NCI-H82 treated with DMSO at 0.1 percent for 48 hours (cell line): ENCODE data around the gene STK17A.

Experiments
- DNase-seq: peaks from one replicate; lab custom pipeline; 2025; ENCODE audit not compliant: unreplicated experiment; lab: John Stamatoyannopoulos, UW

The STK17A gene

GRCh38 chr7:43632746-43633145, 49.8 kb downstream of the STK17A start:
- no peak for DNase-seq

DNA sequence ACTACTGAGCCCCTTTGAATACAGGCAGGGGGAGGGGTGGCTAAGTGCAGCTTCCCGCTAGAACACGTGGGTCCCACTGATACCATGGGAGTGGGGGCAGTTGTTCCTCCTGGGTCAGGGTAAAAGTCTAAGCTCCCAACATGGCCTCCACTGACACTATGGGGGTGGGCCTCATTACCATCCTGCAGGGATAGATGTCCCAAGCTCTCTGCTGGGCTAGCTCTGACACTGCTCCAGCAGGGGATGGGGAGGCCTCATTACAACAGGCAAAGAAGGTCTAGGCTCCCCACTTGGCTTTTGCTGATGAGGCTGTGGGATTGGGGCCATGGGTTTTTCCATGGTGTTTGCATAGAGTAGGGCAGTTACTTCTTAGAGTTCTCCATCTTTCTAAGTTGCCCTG, 51.5 kb downstream of the STK17A start:
- no peak for DNase-seq

DNA sequence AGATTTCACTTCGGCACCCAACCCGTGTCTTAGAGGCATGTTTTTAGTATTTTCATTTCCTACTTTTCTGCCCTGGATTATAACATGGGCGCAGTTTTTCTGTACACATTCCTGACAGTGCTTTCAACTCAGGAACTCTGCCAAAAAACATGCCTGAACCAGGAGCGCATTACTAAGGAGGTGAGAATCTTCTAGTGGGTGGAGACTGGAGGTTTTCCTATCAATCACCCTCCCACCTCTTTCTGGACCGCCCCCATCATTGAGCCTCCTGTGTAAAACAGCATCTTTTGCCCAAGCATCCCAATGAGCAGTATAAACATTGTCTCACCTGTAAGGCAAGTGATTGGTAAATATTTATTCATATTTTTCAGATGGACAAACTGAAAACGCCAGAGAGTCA, 53.2 kb downstream of the STK17A start:
- no peak for DNase-seq

DNA sequence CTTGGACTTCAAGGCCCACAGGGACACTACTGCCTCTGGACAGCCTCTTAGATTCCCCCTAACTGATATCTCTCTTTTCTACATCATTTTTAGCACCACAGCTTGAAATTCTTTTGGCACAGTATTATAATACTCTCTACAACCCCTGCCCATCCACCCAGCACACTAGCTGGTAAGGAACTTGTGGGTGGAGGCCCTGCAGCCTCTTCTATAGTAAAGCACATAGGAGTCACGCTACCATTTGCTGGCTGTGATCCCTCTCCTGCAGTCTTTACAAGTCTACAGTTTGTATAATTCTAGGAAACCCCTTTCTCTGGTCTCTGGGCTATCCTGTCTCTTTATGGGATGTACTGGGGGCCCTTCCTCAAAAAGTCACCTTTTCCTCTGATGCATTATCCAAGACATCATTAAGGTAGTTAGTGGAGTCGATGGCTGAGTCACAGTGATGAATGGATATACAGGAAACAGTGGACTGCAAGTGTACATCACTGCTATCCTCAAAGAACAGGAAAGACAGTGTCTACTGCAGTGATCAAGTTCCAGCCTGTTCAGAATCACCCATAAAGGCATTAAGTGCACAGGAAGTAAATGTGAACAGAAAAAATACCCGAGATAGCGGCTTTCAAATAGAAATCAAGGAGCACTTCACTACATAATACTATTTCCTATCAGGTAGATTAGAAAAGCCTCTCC, 54.4 kb downstream of the STK17A start:
- DNase-seq = no peak

DNA sequence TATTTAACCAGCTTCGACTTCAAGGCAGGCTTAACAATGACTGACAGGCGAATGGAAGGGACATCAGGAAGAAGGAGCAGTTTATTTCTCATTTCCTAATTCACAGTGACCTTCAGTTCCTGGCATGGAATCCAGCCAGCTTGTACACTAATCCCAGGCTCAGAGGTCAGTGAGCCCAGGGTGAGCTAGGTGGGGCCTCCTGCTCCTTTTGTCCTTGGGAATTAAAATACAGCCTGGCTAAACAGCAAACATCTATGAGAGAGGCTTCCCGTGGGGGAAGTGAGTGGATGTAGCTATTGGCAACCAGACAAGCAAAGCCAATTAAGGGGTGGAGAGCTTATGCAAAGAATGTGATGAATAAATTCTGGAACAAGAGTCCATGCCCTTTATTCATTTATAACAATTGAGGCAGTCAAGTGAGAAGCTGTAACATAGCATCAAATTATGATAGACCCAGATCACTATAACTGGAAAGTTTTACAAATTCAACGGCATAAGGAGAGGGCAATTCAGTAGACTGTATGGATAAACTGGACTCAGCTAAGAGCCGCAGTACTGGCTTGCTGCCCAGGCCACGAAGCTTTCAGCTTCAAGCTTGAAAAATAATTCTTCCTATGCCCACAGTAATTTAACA, 57.1 kb downstream of the STK17A start:
- DNase-seq = peak; percentile 95

DNA sequence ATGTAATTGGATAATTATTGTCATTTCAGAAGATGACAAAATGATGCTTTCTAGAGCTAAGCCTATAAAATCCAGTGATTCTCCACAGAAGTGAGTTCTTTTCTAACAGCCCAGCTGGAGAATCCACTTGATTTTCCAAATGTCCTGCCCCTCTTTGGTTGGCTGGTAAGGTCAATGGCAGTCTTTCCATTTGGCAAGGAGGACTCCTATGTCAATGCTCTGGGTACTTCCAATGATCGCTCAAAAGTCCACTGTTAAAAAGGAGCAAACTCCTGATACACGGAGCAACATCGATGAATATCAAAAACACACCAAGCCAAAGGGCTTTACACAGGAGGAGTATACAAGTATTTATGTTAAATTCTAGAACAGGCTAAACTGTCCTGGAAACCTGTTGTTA, 57.8 kb downstream of the STK17A start:
- DNase-seq = peak; percentile 22

DNA sequence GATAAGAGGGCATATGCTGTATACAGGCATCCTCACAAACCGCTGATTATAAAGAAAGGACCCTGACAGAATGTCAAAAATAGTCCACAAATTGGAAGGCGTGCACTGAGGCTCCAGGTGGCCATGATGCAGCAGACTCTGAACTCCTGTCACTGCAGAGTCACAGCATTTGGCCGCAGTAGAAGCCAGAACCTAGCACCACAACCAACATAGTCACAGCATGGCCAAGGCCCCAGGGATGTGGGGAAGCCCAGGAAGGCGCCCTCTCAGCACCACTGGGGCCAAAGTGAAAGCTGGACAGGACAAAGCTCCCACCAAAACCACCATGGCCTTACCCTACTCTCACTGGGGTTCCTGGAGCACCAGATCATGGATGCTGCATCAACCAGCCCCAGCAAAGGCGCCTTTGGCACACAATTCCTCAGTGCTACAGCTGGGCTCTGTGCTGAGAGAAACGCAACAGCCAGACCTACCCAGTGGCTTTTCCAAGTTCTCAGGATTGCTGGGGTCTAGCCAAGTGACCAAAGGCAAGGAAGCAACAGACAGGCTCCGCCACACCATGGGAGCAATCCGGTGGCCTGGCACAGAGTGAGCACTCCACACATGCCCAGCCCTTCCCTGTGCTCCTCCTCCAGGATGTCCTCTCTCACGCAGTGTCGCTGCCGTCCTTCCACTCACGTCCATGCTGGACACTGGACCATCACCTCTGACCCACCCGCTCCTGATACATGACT, 60.2 kb downstream of the STK17A start:
- DNase-seq = no peak

- DNase-seq = no peak
These were observed 60.9 kb downstream of the STK17A start for GRCh38 chr7:43643846-43644245.

DNA sequence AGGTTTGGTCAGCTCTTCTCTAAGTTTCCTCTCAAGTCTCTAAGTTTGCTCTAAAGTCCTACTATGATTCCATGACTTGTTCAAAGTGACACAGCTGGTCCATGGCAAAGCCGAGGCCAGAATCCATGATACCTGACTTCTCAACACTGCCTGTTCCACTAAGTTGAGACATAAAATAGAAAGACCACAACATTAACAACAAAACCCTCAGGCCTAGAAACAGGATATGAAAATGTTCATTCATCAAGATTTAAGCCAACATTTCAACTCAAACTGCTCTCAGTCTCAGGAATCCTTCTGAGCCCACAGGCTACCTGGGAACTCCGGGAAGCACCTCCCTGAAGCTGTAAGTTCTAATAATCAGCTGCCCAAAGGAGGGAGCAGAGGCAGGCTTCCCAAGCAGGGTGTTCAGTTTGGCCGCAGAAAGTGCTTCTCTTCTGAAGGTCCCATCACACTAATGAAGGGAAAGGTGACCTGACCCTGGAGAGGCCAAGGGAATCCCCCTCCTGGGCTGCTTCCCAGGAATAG, 62.9 kb downstream of the STK17A start:
- no peak for DNase-seq

GRCh38 chr7:43646603-43647338, 63.9 kb downstream of the STK17A start:
- no peak for DNase-seq

GRCh38 chr7:43647339-43647672, 64.4 kb downstream of the STK17A start:
- no peak for DNase-seq

- DNase-seq = no peak
These were observed 65.0 kb downstream of the STK17A start for GRCh38 chr7:43647673-43648472.

DNA sequence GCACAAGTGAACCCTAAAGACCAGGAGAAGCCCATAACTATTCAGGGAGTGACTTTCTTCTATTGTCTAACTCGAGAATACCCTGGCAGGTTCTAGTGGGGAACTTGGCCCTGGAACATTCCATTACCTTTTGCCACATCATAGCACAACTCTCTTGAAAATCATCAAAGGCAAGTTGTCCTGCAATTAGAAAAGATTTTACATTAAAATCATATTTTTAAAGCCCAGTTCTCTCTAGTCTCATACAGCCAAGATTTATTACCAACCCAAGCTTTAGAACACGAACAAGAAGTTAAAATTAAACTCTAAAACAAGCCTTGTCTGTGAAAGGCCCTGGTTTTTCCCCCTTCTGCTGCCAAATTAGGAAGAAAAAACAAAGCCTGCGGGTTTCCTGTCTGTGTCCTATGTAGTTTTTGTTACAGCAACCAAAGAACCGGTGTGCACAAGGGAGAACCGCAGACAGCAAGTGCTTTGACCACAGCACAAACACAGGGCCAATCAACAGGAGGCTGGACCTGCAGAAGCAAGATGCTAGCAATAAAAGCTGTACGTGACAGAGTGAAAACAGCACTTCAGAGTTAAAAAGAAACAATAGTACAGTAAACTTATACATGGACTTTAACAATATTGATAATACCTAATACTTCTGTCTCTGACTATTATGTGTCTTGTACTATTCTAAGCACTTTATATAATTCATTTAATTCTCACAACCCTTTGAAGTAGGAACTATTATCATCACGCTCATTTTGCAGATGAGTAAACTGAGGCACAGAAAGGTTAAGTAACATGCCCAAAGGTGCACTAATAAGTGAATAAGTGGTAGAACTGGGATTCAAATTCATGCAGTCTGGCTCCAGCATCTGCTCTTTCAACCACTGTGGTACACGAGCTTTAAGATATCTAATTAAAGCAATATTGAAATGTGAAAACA, 65.8 kb downstream of the STK17A start:
- DNase-seq = no peak

DNA sequence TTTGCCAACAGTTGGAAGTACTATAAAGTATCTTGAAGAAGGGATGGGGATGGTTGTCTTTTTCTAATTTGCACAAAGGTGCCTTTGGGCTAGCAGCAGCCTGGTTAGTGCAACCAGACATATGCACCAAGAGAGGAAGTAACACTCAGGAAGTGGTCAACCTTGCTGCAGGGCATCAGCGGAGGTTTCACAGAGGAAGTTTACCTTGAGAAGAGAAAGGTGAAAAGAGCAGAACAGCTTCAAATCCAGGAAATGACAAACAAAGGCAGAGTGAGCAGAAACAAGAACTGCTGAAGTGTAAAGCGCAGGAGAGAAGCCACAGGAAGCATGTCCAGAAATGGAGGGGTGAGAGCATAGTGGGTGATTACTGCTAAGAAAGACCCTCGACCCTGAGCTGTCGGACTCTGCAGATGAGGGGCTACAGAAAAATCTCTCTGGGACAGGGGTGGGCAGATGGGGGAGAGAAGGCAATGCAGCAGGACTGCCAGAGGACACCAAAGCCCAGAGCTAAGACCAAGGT, 66.9 kb downstream of the STK17A start:
- no peak for DNase-seq

DNA sequence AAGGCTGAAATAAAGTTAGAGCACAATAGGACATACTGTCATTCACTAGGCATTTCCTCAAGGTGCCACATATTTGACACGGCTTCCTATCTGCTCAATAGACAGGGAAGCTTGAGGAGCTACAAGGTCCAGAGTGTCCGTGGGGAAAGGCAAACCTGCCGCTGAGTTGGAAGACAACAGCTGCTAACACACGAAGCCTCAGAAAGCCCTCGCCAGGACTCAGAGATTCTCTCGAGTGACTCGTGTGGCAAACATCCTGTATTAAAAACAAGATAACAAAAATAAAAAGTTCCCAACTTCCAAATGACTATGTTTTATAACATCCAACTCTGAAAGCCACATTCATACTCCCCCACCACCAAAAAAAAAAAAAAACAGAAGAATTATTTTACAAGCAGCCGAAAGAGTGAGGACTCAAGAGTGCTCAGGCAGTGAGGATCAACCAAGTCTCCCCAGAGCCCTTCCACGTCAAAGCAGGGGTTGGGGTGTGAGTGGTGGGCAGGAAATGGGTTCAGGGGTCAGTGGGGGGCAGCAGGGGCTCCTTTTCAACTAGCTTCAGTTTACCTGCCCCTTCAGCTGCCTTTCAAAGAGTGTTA, 67.6 kb downstream of the STK17A start:
- no peak for DNase-seq

DNA sequence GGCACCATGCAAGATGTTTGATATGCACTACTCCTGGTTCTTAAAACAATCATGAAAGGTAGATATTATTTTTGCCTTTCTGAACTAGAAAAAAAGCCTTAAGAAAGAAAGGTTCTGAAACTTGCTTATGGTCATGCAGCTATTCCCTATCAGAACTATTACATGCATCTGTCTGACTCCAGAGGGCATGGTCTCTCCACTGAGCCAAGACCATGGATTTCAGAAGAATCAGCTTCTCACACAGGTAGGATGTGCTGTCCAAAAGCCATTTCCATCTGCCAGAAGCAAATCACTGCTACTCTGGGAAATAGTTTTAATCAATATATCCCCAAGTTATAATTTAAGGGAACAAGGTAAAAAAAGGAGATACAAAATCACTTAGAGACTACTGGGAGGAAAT, 69.5 kb downstream of the STK17A start:
- no peak for DNase-seq

- no peak for DNase-seq
These were observed 70.6 kb downstream of the STK17A start for GRCh38 chr7:43653466-43653865.

GRCh38 chr7:43653891-43654504, 71.1 kb downstream of the STK17A start:
- DNase-seq = no peak

DNA sequence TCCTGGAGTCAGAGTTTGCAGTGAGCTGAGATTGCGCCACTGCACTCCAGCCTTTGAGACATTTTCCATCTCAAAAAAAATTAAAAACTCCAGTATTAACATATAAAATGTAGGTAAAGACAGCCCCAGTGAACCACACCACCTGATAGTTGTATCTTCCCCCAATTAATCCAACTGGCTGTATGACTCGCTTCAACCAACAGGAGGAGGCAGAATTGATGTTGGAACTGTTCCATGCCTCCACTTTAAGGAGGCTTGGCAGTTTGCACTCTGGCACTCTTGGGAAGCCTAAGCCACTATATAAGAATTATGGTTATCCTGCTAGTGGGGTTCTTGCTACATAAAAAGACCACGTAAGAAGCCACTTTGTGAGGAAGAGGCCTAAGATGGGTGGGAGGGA, 72.7 kb downstream of the STK17A start:
- no peak for DNase-seq
